ENCODE results near the gene CCNI. TPM values are rescaled to one million over a fixed set of nuclear protein-coding genes. Genes with fewer than 3 reads are reported as not detected.

CCNI gene
- total and polyA plus RNA-seq, 3 experiments from 2014 or later: 191 to 325 (median 206) TPM

GRCh38 chr4:77009511-77010115 lies 66.2 kb downstream of the CCNI start:
- no peak for DNase-seq
- Histone ChIP-seq H3K4me1 (ENCODE audit: insufficient read depth, low read length) (peaks cover 42% of the 10 kb centered on the region), H3K27ac (ENCODE audit: low read depth, low read length) (no peak overlapping the region), H3K36me3 (ENCODE audit: insufficient read depth, low read length) (no peaks in the 10 kb centered on the region), H3K4me3 (ENCODE audit: low read length) (no peak overlapping the region), H3K27me3 (ENCODE audit: insufficient read depth, low read length, poor library complexity, severe bottlenecking) (no peaks in the 10 kb centered on the region), H3K9me3 (ENCODE audit: low read length) (no peaks in the 10 kb centered on the region)
- Mint-ChIP-seq H3K27me3 (no peaks in the 10 kb centered on the region), H3K4me1 (peaks cover 39 to 51% (median 48%) of the 10 kb centered on the region in 3 donors), H3K36me3 (peaks cover 9 to 26% (median 12%) of the 10 kb centered on the region in 3 donors), H3K4me3 (no peak overlapping the region), H3K27ac (peak overlapping the region in 4 of 8 donors; percentile 1 to 32 (median 2)), H3K9me3 (no peaks in the 10 kb centered on the region)
- CTCF ChIA-PET: no interaction called here
- POLR2A ChIA-PET: no interaction called here

DNA sequence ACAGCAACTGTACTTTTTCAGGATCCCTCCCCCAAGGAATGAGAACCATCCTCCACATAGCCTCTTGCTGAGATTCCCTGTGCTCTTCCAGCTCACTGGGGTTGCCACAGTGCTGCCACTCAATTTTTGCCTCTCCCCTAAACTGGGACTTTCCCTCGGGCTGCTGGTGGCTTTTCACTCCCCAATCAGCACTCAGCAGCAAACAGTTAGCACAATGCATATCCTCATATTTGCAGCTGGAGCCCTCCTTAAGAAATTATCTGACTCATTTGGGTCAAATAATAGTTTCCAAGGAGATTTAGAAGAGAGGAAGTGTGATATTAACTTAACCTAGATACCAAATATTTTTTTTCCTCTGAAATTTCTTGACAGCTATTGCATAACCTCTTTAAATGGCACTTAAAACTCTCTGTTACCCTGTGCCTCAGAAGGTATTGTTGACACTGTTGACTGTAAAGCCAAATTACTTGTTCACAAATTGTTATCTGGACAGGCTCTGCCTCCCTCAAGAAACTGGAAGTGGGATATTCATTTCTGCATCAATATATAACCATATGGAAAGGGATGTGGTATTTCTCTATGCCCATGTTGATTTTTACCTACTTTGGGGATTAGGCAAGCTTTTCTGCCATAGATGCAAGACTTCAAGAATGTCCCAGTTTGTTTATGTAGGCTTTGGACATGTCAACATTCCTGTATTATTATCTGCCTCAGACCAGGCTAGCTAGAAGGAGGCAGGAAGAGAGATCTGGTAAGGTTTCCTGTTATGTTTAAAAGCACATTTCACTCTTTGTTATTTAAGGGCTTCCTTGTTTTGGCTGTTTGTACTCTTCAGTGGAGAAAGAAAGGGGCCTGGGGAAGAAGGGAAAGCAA lies 68.2 kb downstream of the CCNI start:
- peak in 2 of 5 donors; percentile 36 to 54 for DNase-seq
- no peaks in the 10 kb centered on the region for H3K27me3 Mint-ChIP-seq
- H3K4me3 ChIP-seq (ENCODE audit: low read length): no peak overlapping the region
- no peaks in the 10 kb centered on the region for H3K36me3 ChIP-seq (ENCODE audit: insufficient read depth, low read length)
- peaks cover 42% of the 10 kb centered on the region for H3K4me1 ChIP-seq (ENCODE audit: insufficient read depth, low read length)
- peaks cover 36 to 44% (median 43%) of the 10 kb centered on the region in 3 donors for H3K4me1 Mint-ChIP-seq
- peaks cover 12 to 21% (median 16%) of the 10 kb centered on the region in 3 donors for H3K36me3 Mint-ChIP-seq
- no peaks in the 10 kb centered on the region for H3K9me3 ChIP-seq (ENCODE audit: low read length)
- H3K4me3 Mint-ChIP-seq: peak overlapping the region in 5 of 7 donors; percentile 0 to 54 (median 29)
- no peaks in the 10 kb centered on the region for H3K9me3 Mint-ChIP-seq
- CTCF ChIA-PET: no interaction called here
- no peak overlapping the region for H3K27ac ChIP-seq (ENCODE audit: low read depth, low read length)
- no peaks in the 10 kb centered on the region for H3K27me3 ChIP-seq (ENCODE audit: insufficient read depth, low read length, poor library complexity, severe bottlenecking)
- POLR2A ChIA-PET: no interaction called here
- H3K27ac Mint-ChIP-seq: peak overlapping the region; percentile 21 to 88 (median 62)

GRCh38 chr4:77006753-77007353 lies 68.9 kb downstream of the CCNI start:
- POLR2A ChIA-PET: no interaction called here
- H3K36me3 Mint-ChIP-seq: peaks cover 11 to 17% (median 16%) of the 10 kb centered on the region in 3 donors
- peaks cover 41% of the 10 kb centered on the region for H3K4me1 ChIP-seq (ENCODE audit: insufficient read depth, low read length)

GRCh38 chr4:77003400-77003799 lies 72.4 kb downstream of the CCNI start:
- no peaks in the 10 kb centered on the region for H3K9me3 Mint-ChIP-seq
- no peaks in the 10 kb centered on the region for H3K36me3 ChIP-seq (ENCODE audit: insufficient read depth, low read length)
- H3K9me3 ChIP-seq (ENCODE audit: low read length): no peaks in the 10 kb centered on the region
- peaks cover 19 to 28% (median 20%) of the 10 kb centered on the region in 3 donors for H3K4me1 Mint-ChIP-seq
- no peaks in the 10 kb centered on the region for H3K27me3 Mint-ChIP-seq
- no peaks in the 10 kb centered on the region for H3K27me3 ChIP-seq (ENCODE audit: insufficient read depth, low read length, poor library complexity, severe bottlenecking)
- H3K27ac Mint-ChIP-seq: no peak overlapping the region
- CTCF ChIA-PET: interaction anchor here (0.8 kb wide), 1 partner anchor 8 kb away, joined by 4 read pairs; no protein-coding TSS in a partner anchor
- peaks cover 7 to 34% (median 14%) of the 10 kb centered on the region in 3 donors for H3K36me3 Mint-ChIP-seq
- DNase-seq: no peak
- POLR2A ChIA-PET: no interaction called here
- H3K27ac ChIP-seq (ENCODE audit: low read depth, low read length): no peak overlapping the region
- H3K4me3 Mint-ChIP-seq: no peak overlapping the region
- peaks cover 17% of the 10 kb centered on the region for H3K4me1 ChIP-seq (ENCODE audit: insufficient read depth, low read length)
- H3K4me3 ChIP-seq (ENCODE audit: low read length): no peak overlapping the region

More at GRCh38 chr4:77006753-77007353, 68.9 kb downstream of the CCNI start:
- CTCF ChIA-PET: interaction anchor here (1.8 to 1.9 kb wide), 2 partner anchors 12 to 13 kb away, joined by 5 to 6 read pairs; no protein-coding TSS in a partner anchor
- no peaks in the 10 kb centered on the region for H3K9me3 ChIP-seq (ENCODE audit: low read length)
- Mint-ChIP-seq H3K9me3 (no peaks in the 10 kb centered on the region), H3K27ac (peak overlapping the region; percentile 21 to 88 (median 62)), H3K27me3 (no peaks in the 10 kb centered on the region), H3K4me1 (peaks cover 36 to 48% (median 43%) of the 10 kb centered on the region in 3 donors), H3K4me3 (peak overlapping the region in 2 of 7 donors; percentile 2 to 12)
- no peaks in the 10 kb centered on the region for H3K36me3 ChIP-seq (ENCODE audit: insufficient read depth, low read length)
- DNase-seq: no peak
- H3K4me3 ChIP-seq (ENCODE audit: low read length): no peak overlapping the region
- H3K27ac ChIP-seq (ENCODE audit: low read depth, low read length): no peak overlapping the region
- H3K27me3 ChIP-seq (ENCODE audit: insufficient read depth, low read length, poor library complexity, severe bottlenecking): no peaks in the 10 kb centered on the region

- H3K4me1 Mint-ChIP-seq: peaks cover 10 to 19% (median 11%) of the 10 kb centered on the region in 3 donors
- Histone ChIP-seq H3K27me3 (ENCODE audit: insufficient read depth, low read length, poor library complexity, severe bottlenecking) (no peaks in the 10 kb centered on the region), H3K9me3 (ENCODE audit: low read length) (no peaks in the 10 kb centered on the region), H3K27ac (ENCODE audit: low read depth, low read length) (no peak overlapping the region), H3K36me3 (ENCODE audit: insufficient read depth, low read length) (no peaks in the 10 kb centered on the region), H3K4me1 (ENCODE audit: insufficient read depth, low read length) (peaks cover 8% of the 10 kb centered on the region), H3K4me3 (ENCODE audit: low read length) (no peak overlapping the region)
- H3K27ac Mint-ChIP-seq: peak overlapping the region in 1 of 8 donors; percentile 1
- no peaks in the 10 kb centered on the region for H3K27me3 Mint-ChIP-seq
- no peaks in the 10 kb centered on the region for H3K9me3 Mint-ChIP-seq
- no peak overlapping the region for H3K4me3 Mint-ChIP-seq
- CTCF ChIA-PET: no interaction called here
- peaks cover 10 to 41% (median 19%) of the 10 kb centered on the region in 3 donors for H3K36me3 Mint-ChIP-seq
- DNase-seq: no peak
- POLR2A ChIA-PET: no interaction called here
These were observed 73.3 kb downstream of the CCNI start for GRCh38 chr4:77002321-77003107.

DNA sequence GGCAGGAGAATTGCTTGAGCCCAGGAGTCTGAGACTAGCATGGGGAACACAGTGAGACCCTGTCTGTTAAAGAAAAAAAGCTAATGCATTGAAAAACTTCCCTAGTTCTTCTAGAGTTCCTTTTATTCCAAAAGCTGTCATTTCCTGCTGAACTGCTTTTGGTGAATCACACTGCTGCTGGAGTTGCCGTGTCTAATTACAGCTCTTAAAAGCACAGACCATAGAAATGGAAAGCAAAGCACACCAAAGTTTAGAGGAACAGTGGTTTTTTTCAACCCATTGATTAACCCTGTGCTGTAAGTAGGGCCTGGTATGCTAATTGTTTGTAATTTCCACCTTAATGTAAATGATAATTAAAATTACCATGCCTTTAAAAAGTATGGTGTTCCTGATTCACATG lies 73.9 kb downstream of the CCNI start:
- no peaks in the 10 kb centered on the region for H3K9me3 ChIP-seq (ENCODE audit: low read length)
- no peaks in the 10 kb centered on the region for H3K27me3 Mint-ChIP-seq
- no peak overlapping the region for H3K27ac Mint-ChIP-seq
- H3K27ac ChIP-seq (ENCODE audit: low read depth, low read length): no peak overlapping the region
- H3K4me3 ChIP-seq (ENCODE audit: low read length): no peak overlapping the region
- ChIA-PET POLR2A (no interaction called here), CTCF (no interaction called here)
- H3K36me3 Mint-ChIP-seq: peaks cover 15 to 48% (median 22%) of the 10 kb centered on the region in 3 donors
- H3K4me3 Mint-ChIP-seq: no peak overlapping the region
- DNase-seq: no peak
- peaks cover 4 to 13% (median 5%) of the 10 kb centered on the region in 3 donors for H3K4me1 Mint-ChIP-seq
- no peaks in the 10 kb centered on the region for H3K36me3 ChIP-seq (ENCODE audit: insufficient read depth, low read length)
- peaks cover 2% of the 10 kb centered on the region for H3K4me1 ChIP-seq (ENCODE audit: insufficient read depth, low read length)
- no peaks in the 10 kb centered on the region for H3K9me3 Mint-ChIP-seq
- H3K27me3 ChIP-seq (ENCODE audit: insufficient read depth, low read length, poor library complexity, severe bottlenecking): no peaks in the 10 kb centered on the region

GRCh38 chr4:76998251-76998901 lies 77.4 kb downstream of the CCNI start:
- H3K4me3 ChIP-seq (ENCODE audit: low read length): no peak overlapping the region
- H3K27me3 ChIP-seq (ENCODE audit: insufficient read depth, low read length, poor library complexity, severe bottlenecking): no peaks in the 10 kb centered on the region
- POLR2A ChIA-PET: no interaction called here
- Mint-ChIP-seq H3K27me3 (no peaks in the 10 kb centered on the region), H3K36me3 (peaks cover 15 to 47% (median 18%) of the 10 kb centered on the region in 3 donors), H3K27ac (no peak overlapping the region), H3K4me3 (no peak overlapping the region), H3K4me1 (peaks cover 14 to 32% (median 25%) of the 10 kb centered on the region in 3 donors), H3K9me3 (no peaks in the 10 kb centered on the region)
- no peak overlapping the region for H3K27ac ChIP-seq (ENCODE audit: low read depth, low read length)
- no peaks in the 10 kb centered on the region for H3K36me3 ChIP-seq (ENCODE audit: insufficient read depth, low read length)
- CTCF ChIA-PET: no interaction called here
- peaks cover 19% of the 10 kb centered on the region for H3K4me1 ChIP-seq (ENCODE audit: insufficient read depth, low read length)
- no peak for DNase-seq
- H3K9me3 ChIP-seq (ENCODE audit: low read length): no peaks in the 10 kb centered on the region

All from CD8-positive, alpha-beta memory T cell (primary cell).